Muscle of leg (tissue), 11 donors: ENCODE results near the gene HSPA6. TPM values are rescaled to one million over a fixed set of nuclear protein-coding genes. Genes with fewer than 3 reads are reported as not detected.
"Not testable (repeated sequence)": the region's sequence is repeated elsewhere in the genome, so short reads cannot be mapped to it uniquely, and the experiment has no call there.

Experiments used
- DNase-seq: peaks from one replicate; pipeline ENCODE4 v3.0.0; 2013
- H3K27ac ChIP-seq: one replicate; pipeline ENCODE4 v1.5.1; 2013; ENCODE audit warnings: mild to moderate bottlenecking, low read length, control low read depth
- H3K27me3 ChIP-seq: one replicate; pipeline ENCODE4 v1.6.1; 2013; ENCODE audit warnings: low read length; ENCODE audit not compliant: control insufficient read depth, insufficient read depth
- H3K36me3 ChIP-seq: one replicate; pipeline ENCODE4 v1.6.1; 2013; ENCODE audit warnings: low read length; ENCODE audit not compliant: control insufficient read depth, insufficient read depth
- H3K4me1 ChIP-seq: one replicate; pipeline ENCODE4 v1.6.1; 2013; ENCODE audit warnings: low read length; ENCODE audit not compliant: control insufficient read depth, insufficient read depth
- H3K4me3 ChIP-seq: one replicate; pipeline ENCODE4 v1.5.1; 2013; ENCODE audit warnings: low read length, control low read depth
- H3K9me3 ChIP-seq: replicated peaks from 2 replicates; pipeline ENCODE4 v1.6.1; 2013; ENCODE audit warnings: low read depth, low read length; ENCODE audit not compliant: control insufficient read depth
- WGBS: methylation state at CpG from one replicate; pipeline ENCODE4 v1.1.5; 2013; ENCODE audit warnings: missing lambda C conversion rate; ENCODE audit not compliant: insufficient coverage; 5-methylcytosine and 5-hydroxymethylcytosine counted together
- polyA plus RNA-seq, 8 donors: library from polyadenylated mRNA; unstranded; fragments of 120-200 nt; gene quantifications; one replicate each; pipeline versions ENCODE4 v1.2.1 to v1.2.3, GENCODE V29; 2013; ENCODE audit warnings: inconsistent platforms in 1 of 8, low replicate concordance in 1 of 8; ENCODE audit not compliant: insufficient read length in 8 of 8, insufficient read depth in 1 of 8
- total RNA-seq: library from RNA; stranded (reverse); fragments of 120-200 nt; gene quantifications from one replicate; pipeline ENCODE4 v1.2.4, GENCODE V29; 2013

HSPA6 gene
- total and polyA plus RNA-seq, 9 donors = 0.31 to 0.84 (median 0.58) TPM

DNA sequence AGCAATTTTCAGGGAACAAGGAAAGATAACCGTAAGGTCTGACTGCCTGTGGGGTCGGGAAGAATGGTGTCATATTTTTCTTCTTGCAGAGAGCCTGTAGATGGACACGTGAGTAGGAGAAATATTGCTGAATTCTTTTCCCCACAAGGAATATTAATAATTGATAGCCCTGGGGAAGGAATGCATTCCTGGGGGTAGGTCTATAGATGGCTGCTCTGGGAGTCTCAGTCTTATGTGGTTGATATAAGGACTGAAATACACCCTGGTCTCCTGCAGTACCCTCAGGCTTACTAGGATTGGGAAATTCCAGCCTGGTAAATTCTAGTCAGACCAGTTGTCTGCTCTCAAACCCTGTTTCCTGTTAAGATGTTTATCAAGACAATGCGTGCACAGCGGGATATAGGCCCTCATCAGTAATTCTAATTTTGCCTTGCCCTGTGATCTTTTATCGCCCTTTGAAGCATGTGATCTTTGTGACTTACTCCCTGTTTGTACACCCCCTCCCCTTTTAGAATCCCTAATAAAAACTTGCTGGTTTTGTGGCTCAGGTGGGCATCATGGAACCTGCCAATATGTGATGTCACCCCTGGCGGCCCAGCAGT is 12.8 kb downstream of the HSPA6 start:
- not testable (repeated sequence) for H3K27ac ChIP-seq, DNase-seq, H3K4me1 ChIP-seq, H3K4me3 ChIP-seq, H3K36me3 ChIP-seq, H3K9me3 ChIP-seq
- peaks cover 22% of the 10 kb centered on the region for H3K27me3 ChIP-seq
- WGBS = no CpG with 5 or more reads among the region's 7 CpGs

- H3K27me3 ChIP-seq = peaks cover 10% of the 10 kb centered on the region
- not testable (repeated sequence) for DNase-seq, H3K9me3 ChIP-seq, H3K36me3 ChIP-seq, H3K4me1 ChIP-seq, H3K27ac ChIP-seq, H3K4me3 ChIP-seq
- WGBS = 93% methylated on average over 2 of the region's 7 CpGs
Measured at GRCh38 chr1:161538925-161539479, 14.7 kb downstream of the HSPA6 start.

DNA sequence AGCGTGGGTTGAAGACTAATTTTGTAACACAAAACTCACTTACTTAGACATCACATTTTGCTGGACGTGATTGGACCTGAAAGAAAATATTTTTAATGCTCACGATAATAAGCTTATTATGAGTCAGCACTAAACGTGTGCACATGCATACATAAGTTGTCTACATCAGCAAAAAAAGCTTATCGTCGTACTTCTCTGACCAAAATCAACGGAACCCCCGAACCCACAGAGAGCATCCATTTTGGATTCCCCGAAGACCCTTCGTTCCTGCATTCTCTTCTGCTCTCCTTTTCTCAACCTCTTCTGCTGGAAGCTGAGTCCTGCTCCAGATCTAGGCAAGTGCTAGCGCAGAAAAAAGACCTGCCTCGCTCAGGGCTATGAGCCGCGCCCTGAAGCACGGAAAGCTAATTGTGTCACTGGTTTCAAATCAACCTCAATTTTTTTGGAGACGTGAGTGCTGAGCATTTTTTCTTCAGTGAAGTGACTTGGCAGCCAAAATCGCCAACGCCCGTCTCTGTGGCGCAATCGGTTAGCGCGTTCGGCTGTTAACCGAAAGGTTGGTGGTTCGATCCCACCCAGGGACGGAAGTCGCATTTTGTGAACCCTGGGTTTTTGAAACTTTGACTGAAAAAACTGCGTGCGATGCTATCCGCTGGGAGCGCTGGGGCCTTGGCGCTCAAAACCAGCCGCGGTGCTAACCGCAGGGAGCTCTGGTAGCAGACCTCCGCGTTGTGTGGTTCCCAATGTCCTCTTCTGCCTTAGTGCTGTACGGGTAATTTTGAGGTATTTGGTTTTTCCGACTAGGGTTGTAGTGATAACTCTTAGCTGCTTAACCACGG is 15.6 kb downstream of the HSPA6 start:
- peak; percentile 66 for DNase-seq

DNA sequence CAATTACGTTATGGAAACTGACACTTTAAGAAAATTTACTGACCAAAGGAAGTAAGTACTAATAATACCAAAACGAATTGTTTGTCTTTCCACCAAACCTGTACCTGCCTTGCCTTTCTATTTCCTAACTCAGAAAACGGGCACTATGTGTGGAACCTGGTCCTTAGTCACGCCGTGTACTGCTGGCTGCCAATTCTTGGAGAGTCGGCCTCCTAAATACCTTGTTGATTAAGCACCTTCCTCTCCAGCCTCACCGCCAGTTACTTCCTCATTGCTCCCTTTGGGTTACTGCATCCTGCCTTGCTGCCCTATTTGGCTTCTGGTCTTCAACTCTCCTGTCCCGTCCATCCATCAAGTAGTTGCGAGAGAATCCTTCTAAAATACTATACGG is 16.2 kb downstream of the HSPA6 start:
- H3K4me3 ChIP-seq, H3K9me3 ChIP-seq, DNase-seq, H3K27ac ChIP-seq, H3K4me1 ChIP-seq, H3K36me3 ChIP-seq: not testable (repeated sequence)
- H3K27me3 ChIP-seq = peaks cover 11% of the 10 kb centered on the region
- 67% methylated on average over 6 of the region's 10 CpGs for WGBS

More for the DNA sequence above, 15.6 kb downstream of the HSPA6 start:
- 2% methylated on average over 30 of the region's 41 CpGs for WGBS
- H3K36me3 ChIP-seq, H3K9me3 ChIP-seq, H3K27ac ChIP-seq, H3K4me1 ChIP-seq: not testable (repeated sequence)
- peaks cover 11% of the 10 kb centered on the region for H3K27me3 ChIP-seq
- H3K4me3 ChIP-seq = peak overlapping the region; percentile 2

DNA sequence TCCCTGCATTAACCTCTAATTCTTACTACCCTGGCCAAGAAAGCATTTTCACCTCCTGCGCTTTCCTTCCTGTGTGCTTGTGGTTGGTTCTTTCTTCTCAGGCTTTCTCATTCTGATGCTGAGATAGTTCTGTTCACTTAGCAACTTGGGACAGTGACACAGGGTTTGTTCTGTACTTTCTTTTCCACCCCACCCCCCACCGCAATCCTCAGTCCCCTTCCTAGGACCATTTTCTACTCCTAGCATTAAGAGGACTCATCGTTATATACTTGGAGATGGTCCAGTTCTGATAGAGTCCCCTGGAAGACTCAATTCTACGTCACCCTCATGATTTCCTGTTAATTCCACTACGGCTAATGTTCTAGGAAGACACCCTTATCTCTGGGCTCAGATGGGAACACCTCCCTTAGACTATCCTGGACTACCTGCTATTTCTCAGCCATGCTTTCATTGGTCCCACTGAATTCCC is 17.8 kb downstream of the HSPA6 start:
- H3K36me3 ChIP-seq, DNase-seq, H3K4me3 ChIP-seq, H3K9me3 ChIP-seq, H3K27ac ChIP-seq, H3K4me1 ChIP-seq: not testable (repeated sequence)
- peaks cover 11% of the 10 kb centered on the region for H3K27me3 ChIP-seq
- 80% methylated on average over 2 of the region's 5 CpGs for WGBS

GRCh38 chr1:161543125-161543524 is 18.8 kb downstream of the HSPA6 start:
- H3K9me3 ChIP-seq, H3K27ac ChIP-seq, DNase-seq, H3K4me1 ChIP-seq, H3K4me3 ChIP-seq, H3K36me3 ChIP-seq: not testable (repeated sequence)
- WGBS = no CpG with 5 or more reads among the region's 1 CpG
- H3K27me3 ChIP-seq = peaks cover 11% of the 10 kb centered on the region

GRCh38 chr1:161545005-161545731 is 20.8 kb downstream of the HSPA6 start:
- not testable (repeated sequence) for H3K36me3 ChIP-seq, H3K9me3 ChIP-seq, H3K4me1 ChIP-seq, H3K4me3 ChIP-seq, H3K27ac ChIP-seq, DNase-seq, H3K27me3 ChIP-seq
- 52% methylated on average over 8 of the region's 11 CpGs for WGBS

- not testable (repeated sequence) for H3K27me3 ChIP-seq, DNase-seq, H3K4me1 ChIP-seq, H3K36me3 ChIP-seq, H3K4me3 ChIP-seq, H3K9me3 ChIP-seq, H3K27ac ChIP-seq
- WGBS = no CpG with 5 or more reads among the region's 8 CpGs
Measured at GRCh38 chr1:161547995-161548741, 23.8 kb downstream of the HSPA6 start.

- H3K27me3 ChIP-seq, H3K9me3 ChIP-seq, H3K4me3 ChIP-seq, DNase-seq, H3K36me3 ChIP-seq, H3K27ac ChIP-seq, H3K4me1 ChIP-seq: not testable (repeated sequence)
- WGBS = no CpG with 5 or more reads among the region's 2 CpGs
Measured at GRCh38 chr1:161548749-161549406, 24.5 kb downstream of the HSPA6 start.
